NB4 (cell line): ENCODE results near the gene FBXL13.

Experiments
- CTCF ChIP-seq: IDR thresholded peaks from one replicate; pipeline ENCODE4 v1.5.1; 2012; ENCODE audit warnings: low read depth, low read length
- MAX ChIP-seq: IDR thresholded peaks from 2 replicates; pipeline ENCODE4 v1.6.1; 2011; ENCODE audit warnings: low read depth, low read length
- MYC ChIP-seq: IDR thresholded peaks from 2 replicates; pipeline ENCODE4 v1.6.1; 2011; ENCODE audit warnings: low read depth, low read length
- POLR2A ChIP-seq: IDR thresholded peaks from 2 replicates; pipeline ENCODE4 v1.6.1; 2011; ENCODE audit warnings: mild to moderate bottlenecking; ENCODE audit not compliant: insufficient read length; ENCODE audit errors: extremely low read depth

DNA sequence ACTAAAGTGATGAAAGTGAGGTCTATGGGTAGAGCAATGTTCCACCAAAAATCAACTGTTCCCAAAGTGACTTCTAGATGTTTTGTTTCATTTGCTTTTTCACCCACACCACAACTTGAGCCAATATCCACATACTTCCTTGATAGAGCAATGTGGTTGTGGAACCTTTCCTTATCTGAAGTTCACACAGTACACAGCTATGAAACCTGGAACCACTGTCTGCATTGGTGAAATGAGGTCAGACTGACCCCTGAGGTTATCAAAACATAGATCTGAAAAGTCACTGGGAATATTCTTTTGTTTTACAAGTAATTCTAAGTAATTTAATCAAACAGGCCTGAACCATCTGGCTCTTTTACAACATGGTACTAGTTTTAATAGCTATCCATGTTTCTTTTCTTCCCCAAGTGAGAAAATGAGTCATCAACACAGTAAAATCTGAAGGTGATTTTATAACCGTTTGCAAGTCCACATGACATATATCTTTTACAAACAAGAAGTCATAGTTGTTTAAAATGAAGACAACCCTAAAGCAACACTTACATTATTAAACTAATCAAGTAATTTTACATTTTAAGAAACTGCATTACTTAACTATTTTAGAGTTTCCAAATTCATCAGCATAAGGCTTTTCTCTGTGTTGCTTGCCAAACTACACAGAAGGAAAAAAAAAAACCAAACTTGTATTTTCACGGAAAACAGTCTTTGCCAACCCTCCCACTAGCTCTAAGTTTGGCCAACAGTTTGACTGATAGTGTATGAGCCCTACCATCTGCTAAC, 81.5 kb downstream of the FBXL13 start:
- TF ChIP-seq CTCF: no peak
- TF ChIP-seq POLR2A: no peak
- TF ChIP-seq MYC: no peak
- no peak for TF ChIP-seq MAX
